ENCODE results near the gene PLB1. TPM values are rescaled to one million over a fixed set of nuclear protein-coding genes. Genes with fewer than 3 reads are reported as not detected.

Gene PLB1
- total RNA-seq, 2 experiments from 2014 or later, result 0.87 to 1.1 TPM

DNA sequence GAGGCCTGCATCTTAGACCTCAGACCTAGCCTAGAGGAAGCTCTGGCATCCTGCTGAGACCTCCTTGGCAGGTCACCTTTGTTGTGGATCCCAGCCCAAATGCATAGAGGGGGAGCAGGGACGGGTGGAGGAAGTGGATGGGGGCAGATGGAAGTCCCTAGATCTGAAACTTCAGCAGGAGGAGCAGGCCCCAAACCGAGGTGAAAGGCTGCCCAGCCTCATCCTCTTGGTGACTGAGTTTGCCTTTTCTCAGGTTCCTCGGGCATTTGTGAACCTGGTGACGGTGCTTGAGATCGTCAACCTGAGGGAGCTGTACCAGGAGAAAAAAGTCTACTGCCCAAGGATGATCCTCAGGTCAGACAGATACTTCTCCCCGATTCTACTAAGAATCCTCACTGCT, 86.3 kb downstream of the PLB1 start:
- ATAC-seq (no peak), DNase-seq (no peak)
- Mint-ChIP-seq H3K27ac (no peak overlapping the region), H3K27me3 (peaks cover 2% of the 10 kb centered on the region), H3K4me3 (no peak overlapping the region), H3K9me3 (ENCODE audit: low read depth) (no peaks in the 10 kb centered on the region), H3K4me1 (peaks cover 30% of the 10 kb centered on the region), H3K36me3 (ENCODE audit: low read depth) (no peaks in the 10 kb centered on the region)
- ChIA-PET CTCF (interaction anchor here (1.2 to 7.2 kb wide), 2 partner anchors 12 to 16 kb away, joined by 3 to 55 read pairs; no protein-coding TSS in a partner anchor), POLR2A (interaction anchor here (0.6 kb wide), 1 partner anchor 12 kb away, joined by 9 read pairs; no protein-coding TSS in a partner anchor)
- intact Hi-C loops (cut with DNase I, micrococcal nuclease), result no loop called here

DNA sequence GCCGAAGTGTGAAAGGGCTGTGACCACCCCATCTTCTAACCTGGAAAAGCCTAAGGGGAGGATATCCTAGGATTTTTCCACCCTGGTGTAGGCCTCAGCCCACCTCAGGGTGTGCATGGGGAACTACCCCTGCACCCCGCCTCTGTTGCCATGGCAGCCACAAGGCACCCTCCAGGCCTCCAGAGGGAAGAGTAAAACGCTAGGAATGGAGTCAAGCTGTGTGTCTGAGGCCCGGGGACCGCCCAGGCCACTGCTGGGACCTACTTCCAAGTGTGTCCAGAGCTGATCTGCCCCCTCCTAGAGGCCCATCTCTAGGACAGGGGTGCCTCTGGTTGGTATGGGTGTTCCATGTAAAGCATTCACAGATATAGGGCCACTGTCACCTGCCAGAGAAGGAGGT, 86.7 kb downstream of the PLB1 start:
- ChIA-PET POLR2A (no interaction called here), CTCF (interaction anchor here (1.2 to 7.2 kb wide), 2 partner anchors 12 to 16 kb away, joined by 3 to 55 read pairs; no protein-coding TSS in a partner anchor)
- Mint-ChIP-seq H3K4me3 (no peak overlapping the region), H3K36me3 (ENCODE audit: low read depth) (no peaks in the 10 kb centered on the region), H3K4me1 (peaks cover 34% of the 10 kb centered on the region), H3K27me3 (peaks cover 2% of the 10 kb centered on the region), H3K27ac (no peak overlapping the region), H3K9me3 (ENCODE audit: low read depth) (no peaks in the 10 kb centered on the region)
- DNase-seq, result no peak
- no peak for ATAC-seq
- intact Hi-C loops (cut with DNase I, micrococcal nuclease), result no loop called here

DNA sequence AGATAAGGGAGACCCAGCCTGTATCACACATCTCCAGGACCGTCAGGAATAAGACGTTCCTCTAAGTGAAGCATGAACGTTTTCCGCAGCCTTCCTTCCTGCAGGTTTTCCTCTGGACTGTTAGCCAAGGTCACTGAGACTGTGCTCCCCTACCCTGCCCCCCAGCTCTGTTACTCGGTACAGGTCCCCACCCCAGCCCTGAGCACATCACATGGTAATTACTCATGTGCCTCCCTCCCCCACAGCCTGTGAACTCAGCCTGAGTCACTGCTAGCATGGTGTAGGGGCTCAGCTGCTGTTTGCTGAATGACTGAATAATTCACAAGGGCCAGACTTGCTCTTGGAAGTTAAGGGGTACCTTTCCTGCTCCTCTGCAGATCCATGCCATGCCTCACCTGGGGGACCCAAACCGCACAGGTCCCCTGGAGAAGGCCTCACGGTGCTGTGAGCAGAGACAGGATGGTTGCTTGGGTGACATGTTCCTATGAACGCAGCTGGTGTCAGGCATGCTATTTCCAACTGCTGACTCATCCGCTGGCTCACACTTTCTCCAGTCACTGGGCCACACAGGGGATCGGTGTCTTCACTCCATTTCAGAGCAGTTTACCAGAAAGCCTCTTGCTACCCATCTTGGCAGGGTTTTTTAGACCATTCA, 88.2 kb downstream of the PLB1 start:
- peak overlapping the region; percentile 7 for H3K4me3 Mint-ChIP-seq
- POLR2A ChIA-PET, result interaction anchor here (0.5 to 1.3 kb wide), 3 partner anchors 37 to 1580 kb away, joined by 3 to 7 read pairs (median 4); no protein-coding TSS in a partner anchor

DNA sequence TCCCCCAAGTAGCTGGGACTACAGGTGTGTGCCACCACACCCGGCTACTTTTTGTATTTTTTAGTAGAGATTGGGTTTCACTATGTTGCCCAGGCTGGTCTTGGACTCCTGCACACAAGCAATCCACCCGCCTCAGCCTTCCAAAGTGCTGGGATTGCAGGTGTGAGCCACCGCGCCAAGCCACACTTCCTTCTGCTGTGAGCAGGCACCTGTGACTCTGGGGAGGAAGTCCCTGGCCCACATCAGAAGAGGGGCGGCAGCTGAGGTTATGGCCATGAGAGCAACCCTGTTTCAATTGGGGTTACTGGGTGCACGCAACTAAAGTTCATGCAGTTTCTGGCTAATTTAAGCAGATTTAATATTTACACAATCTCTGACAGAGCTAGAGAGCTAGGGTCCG, 91.0 kb downstream of the PLB1 start:
- CTCF ChIA-PET, result interaction anchor here (0.9 to 1.6 kb wide), 3 partner anchors 8 to 197 kb away, joined by 3 to 7 read pairs (median 3); no protein-coding TSS in a partner anchor
- no peak overlapping the region for H3K27ac Mint-ChIP-seq

More for the DNA sequence above, 88.2 kb downstream of the PLB1 start:
- intact Hi-C loops (cut with DNase I, micrococcal nuclease), result loop anchor here in 1 of 2 experiments (1.0 kb wide), 2 partner anchors 18 to 26 kb away; no protein-coding TSS in a partner anchor
- DNase-seq (peak; percentile 89), ATAC-seq (peak; percentile 96)
- Mint-ChIP-seq H3K4me1 (peaks cover 45% of the 10 kb centered on the region), H3K36me3 (ENCODE audit: low read depth) (no peaks in the 10 kb centered on the region), H3K9me3 (ENCODE audit: low read depth) (no peaks in the 10 kb centered on the region), H3K27me3 (peaks cover 2% of the 10 kb centered on the region), H3K27ac (peak overlapping the region; percentile 82)
- CTCF ChIA-PET, result interaction anchor here (0.5 to 7.2 kb wide), 5 partner anchors 10 to 1740 kb away, joined by 3 to 55 read pairs (median 4); no protein-coding TSS in a partner anchor

DNA sequence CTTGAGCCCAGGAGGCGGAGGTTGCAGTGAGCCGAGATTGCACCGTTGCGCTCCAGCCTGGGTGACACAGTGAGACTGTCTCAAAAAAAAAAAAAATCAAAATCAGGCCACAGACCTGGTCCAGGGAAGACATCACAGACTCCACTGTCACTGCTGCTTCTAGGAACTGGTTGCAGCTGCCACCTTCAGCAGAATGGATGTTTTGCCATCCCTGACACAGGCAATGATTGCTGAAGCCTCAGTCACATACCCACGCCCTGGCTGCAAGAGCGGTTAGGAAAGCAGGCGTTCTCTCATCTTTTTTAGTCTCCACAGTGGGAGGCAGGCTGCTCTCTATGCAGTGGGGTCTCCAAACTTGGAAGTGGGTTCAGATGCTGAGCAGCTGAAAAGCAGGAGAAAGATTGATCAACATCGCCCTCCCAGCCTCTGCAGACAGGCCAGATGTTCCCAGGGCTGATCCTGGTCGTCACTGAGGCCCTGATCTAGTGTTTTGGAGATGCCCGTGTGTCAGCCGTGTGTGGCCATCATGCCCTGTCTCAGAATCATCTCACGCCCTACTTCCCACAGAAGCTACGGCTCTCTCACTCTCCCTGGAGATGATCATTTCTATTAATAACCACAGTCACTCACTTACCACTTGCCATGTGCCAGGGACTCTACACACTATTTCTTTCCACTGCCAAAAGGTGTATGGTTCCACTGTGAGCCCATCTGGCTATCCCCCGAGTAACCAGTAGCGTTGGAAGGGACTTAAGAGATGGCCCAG, 91.8 kb downstream of the PLB1 start:
- DNase-seq, result no peak
- no peak for ATAC-seq
- Mint-ChIP-seq H3K27ac (no peak overlapping the region), H3K36me3 (ENCODE audit: low read depth) (no peaks in the 10 kb centered on the region), H3K9me3 (ENCODE audit: low read depth) (no peaks in the 10 kb centered on the region), H3K4me3 (no peak overlapping the region), H3K27me3 (peaks cover 2% of the 10 kb centered on the region), H3K4me1 (peaks cover 45% of the 10 kb centered on the region)
- intact Hi-C loops (cut with DNase I, micrococcal nuclease), result no loop called here
- POLR2A ChIA-PET, result no interaction called here
- CTCF ChIA-PET, result interaction anchor here (0.7 to 1.6 kb wide), 4 partner anchors 8 to 199 kb away, joined by 3 to 7 read pairs (median 3); no protein-coding TSS in a partner anchor

More for the DNA sequence above, 91.0 kb downstream of the PLB1 start:
- DNase-seq, result peak; percentile 58
- ATAC-seq, result no peak
- Mint-ChIP-seq H3K4me1 (peaks cover 45% of the 10 kb centered on the region), H3K4me3 (no peak overlapping the region), H3K27me3 (peaks cover 2% of the 10 kb centered on the region), H3K9me3 (ENCODE audit: low read depth) (no peaks in the 10 kb centered on the region), H3K36me3 (ENCODE audit: low read depth) (no peaks in the 10 kb centered on the region)
- POLR2A ChIA-PET, result no interaction called here
- intact Hi-C loops (cut with DNase I, micrococcal nuclease), result no loop called here

DNA sequence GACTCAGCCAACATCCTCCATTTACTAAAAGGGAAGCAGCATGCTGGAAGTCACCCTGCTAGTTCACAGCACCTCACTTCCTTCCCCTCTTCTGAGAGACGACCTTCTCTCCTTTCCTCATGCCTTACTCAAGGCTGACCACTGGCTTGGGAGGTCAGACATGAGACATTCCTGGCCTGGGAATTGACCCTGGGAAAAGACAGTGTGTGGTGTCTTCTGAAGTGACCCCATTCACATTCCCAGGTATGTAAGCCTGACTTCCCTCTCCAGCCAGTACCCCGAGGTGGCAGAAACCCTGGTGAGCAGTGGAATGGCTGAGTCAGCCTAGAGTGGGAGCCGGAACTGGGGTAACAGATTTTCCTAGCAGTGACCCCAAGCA, 92.4 kb downstream of the PLB1 start:
- Mint-ChIP-seq H3K36me3 (ENCODE audit: low read depth) (no peaks in the 10 kb centered on the region), H3K9me3 (ENCODE audit: low read depth) (no peaks in the 10 kb centered on the region), H3K27ac (no peak overlapping the region), H3K27me3 (peaks cover 2% of the 10 kb centered on the region), H3K4me1 (peaks cover 43% of the 10 kb centered on the region), H3K4me3 (no peak overlapping the region)
- POLR2A ChIA-PET, result no interaction called here
- ATAC-seq, result no peak
- CTCF ChIA-PET, result interaction anchor here (0.7 kb wide), 1 partner anchor 199 kb away, joined by 3 read pairs; no protein-coding TSS in a partner anchor
- DNase-seq, result no peak
- intact Hi-C loops (cut with DNase I, micrococcal nuclease), result no loop called here

DNA sequence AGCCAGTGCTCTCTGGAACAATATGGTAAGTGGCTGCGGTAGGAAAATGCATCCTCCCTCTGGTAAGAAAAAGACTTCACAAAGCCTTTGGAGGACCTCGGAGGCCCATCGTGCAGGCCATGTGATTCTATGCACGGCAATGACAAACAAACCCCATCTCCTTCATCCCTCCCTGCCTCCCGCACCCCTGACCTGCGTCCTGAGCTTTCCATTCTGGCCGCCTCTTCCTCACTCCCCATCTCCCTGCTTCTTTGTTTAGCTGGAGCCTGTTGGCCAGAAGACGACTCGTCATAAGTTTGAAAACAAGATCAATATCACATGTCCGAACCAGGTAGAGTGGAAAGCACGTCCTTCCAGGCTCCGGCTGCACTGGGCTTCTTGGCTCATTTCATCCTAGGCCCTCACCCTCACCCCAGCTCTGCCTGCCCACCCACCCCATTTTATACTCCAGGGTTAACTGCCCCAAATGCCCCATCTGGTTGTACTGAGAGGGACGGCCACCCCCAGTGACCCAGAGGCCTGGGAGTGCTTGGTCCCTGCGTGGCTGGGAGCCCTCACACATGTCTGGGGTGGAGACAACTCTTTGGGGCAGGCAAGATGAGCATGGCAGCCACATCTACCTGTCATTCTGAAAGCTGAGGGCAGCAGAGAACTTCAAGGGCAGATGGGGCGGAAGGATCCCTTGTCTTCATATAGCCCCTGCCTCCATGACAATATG, 94.0 kb downstream of the PLB1 start:
- Mint-ChIP-seq H3K27me3 (peaks cover 2% of the 10 kb centered on the region), H3K4me3 (no peak overlapping the region), H3K27ac (no peak overlapping the region), H3K4me1 (peaks cover 41% of the 10 kb centered on the region), H3K9me3 (ENCODE audit: low read depth) (no peaks in the 10 kb centered on the region), H3K36me3 (ENCODE audit: low read depth) (no peaks in the 10 kb centered on the region)
- intact Hi-C loops (cut with DNase I, micrococcal nuclease), result loop anchor here (5.0 kb wide), 2 partner anchors 217 to 222 kb away; partner anchors contain the start of gene SPDYA (in 1 of the 2)
- CTCF ChIA-PET, result no interaction called here
- ATAC-seq, result no peak
- POLR2A ChIA-PET, result no interaction called here
- no peak for DNase-seq

DNA sequence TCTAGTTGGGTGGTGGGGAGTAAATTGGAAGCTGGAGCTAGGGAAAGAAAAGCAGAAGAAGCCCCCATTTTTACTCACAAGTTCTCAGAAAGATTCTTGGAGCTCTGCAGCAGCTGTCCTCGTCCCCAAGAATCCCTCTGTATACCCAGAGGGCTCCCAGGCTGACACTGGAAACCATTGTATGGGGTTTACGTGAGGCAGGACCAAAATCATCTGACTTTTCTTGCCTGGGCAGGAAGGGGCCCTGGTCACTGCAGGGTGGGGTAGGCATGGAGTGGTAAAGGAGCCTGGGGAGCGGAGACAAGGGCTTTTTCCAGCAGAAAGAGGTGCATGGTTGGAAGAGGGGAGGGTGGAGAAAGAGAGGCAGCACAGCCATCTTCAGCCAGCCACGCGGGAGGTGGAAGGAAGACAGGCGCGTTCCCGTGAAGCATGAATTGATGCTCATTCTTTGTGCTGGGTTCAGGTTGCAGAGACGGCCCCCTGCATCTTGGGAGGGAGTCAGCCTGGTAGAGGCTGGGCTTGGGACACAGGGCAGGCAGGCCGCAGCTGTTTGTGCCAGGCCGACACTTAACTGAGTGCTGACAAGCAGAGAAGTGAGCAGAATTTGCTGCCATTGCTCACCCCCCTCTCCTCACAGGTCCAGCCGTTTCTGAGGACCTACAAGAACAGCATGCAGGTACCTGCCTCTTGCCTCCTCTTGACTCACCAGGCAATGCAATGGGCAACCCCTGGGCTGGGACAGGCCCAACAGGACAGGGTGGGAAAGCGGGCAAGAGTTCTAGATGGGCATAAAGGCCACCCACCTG, 94.8 kb downstream of the PLB1 start:
- CTCF ChIA-PET, result interaction anchor here (0.6 kb wide), 1 partner anchor 151 kb away, joined by 3 read pairs; no protein-coding TSS in a partner anchor
- H3K9me3 Mint-ChIP-seq (ENCODE audit: low read depth), result no peaks in the 10 kb centered on the region
- H3K27ac Mint-ChIP-seq, result no peak overlapping the region
- intact Hi-C loops (cut with DNase I, micrococcal nuclease), result loop anchor here (5.0 kb wide), 2 partner anchors 217 to 222 kb away; partner anchors contain the start of gene SPDYA (in 1 of the 2)
- ATAC-seq (no peak), DNase-seq (no peak)
- no peak overlapping the region for H3K4me3 Mint-ChIP-seq
- H3K36me3 Mint-ChIP-seq (ENCODE audit: low read depth), result no peaks in the 10 kb centered on the region
- H3K4me1 Mint-ChIP-seq, result peaks cover 43% of the 10 kb centered on the region
- peaks cover 2% of the 10 kb centered on the region for H3K27me3 Mint-ChIP-seq
- POLR2A ChIA-PET, result no interaction called here

DNA sequence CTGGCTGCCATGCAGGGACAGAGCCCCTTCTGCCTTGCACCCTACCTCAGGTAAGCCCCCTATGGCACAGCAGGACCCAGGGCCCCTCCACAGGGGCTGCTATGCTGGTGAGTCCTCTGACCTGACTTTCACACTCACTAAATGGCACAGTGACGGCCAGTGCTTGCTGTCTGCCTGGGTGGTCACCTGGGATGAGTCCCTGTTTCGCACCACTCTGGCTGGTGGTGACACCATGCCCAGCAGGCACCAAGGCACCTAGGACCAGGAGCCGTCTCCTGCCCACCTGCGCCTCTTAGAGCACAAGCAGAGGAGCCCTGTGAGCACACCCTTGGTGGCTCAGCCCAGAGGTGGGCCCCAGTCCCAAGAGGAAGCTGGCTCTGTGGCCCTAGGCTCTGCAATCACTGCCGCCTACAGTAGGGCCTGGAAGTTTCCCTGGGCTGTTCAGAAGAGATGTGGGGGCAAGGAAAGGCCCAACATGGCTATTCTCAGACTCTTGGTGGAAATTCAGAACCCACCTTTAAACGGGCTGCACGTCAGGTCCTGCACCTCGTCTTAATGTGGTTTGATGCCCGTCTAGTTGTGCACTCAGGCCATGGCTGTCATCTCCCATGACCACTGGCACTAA, 96.0 kb downstream of the PLB1 start:
- Mint-ChIP-seq H3K4me1 (peaks cover 36% of the 10 kb centered on the region), H3K36me3 (ENCODE audit: low read depth) (no peaks in the 10 kb centered on the region), H3K9me3 (ENCODE audit: low read depth) (no peaks in the 10 kb centered on the region), H3K27me3 (no peaks in the 10 kb centered on the region), H3K4me3 (no peak overlapping the region), H3K27ac (no peak overlapping the region)
- ChIA-PET CTCF (interaction anchor here (4.2 to 4.7 kb wide), 3 partner anchors 10 to 161 kb away, joined by 43 to 55 read pairs (median 55); partner anchors contain the start of gene PPP1CB), POLR2A (no interaction called here)
- intact Hi-C loops (cut with DNase I, micrococcal nuclease), result loop anchor here (5.0 kb wide), 2 partner anchors 215 to 220 kb away; partner anchors contain the start of gene SPDYA (in 1 of the 2)
- ATAC-seq (no peak), DNase-seq (no peak)

DNA sequence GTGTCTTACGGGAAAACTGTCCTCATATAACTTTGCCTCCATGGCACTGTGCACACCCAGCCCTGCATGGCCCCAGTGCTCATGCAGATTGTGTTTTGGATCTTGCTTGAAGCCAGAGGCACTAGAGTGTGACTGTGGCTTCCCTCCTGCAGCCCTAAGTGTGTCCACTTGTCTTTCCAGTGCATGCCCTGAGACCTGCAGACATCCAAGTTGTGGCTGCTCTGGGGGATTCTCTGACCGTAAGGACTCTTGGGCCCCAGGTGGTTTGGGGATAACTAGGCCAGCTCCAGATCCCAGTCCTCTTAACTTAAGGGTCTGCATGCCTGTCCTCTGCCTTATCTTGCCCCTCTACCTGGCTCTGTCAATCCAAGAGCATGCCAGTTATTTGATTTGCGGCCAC, 96.6 kb downstream of the PLB1 start:
- ATAC-seq, result no peak
- Mint-ChIP-seq H3K27me3 (no peaks in the 10 kb centered on the region), H3K27ac (no peak overlapping the region), H3K4me1 (peaks cover 30% of the 10 kb centered on the region), H3K36me3 (ENCODE audit: low read depth) (no peaks in the 10 kb centered on the region), H3K9me3 (ENCODE audit: low read depth) (no peaks in the 10 kb centered on the region), H3K4me3 (no peak overlapping the region)
- ChIA-PET POLR2A (no interaction called here), CTCF (interaction anchor here (0.9 to 4.7 kb wide), 5 partner anchors 11 to 160 kb away, joined by 4 to 55 read pairs (median 43); partner anchors contain the start of gene PPP1CB)
- intact Hi-C loops (cut with DNase I, micrococcal nuclease), result loop anchor here (5.0 kb wide), 2 partner anchors 215 to 220 kb away; partner anchors contain the start of gene SPDYA (in 1 of the 2)
- DNase-seq, result no peak
